ENCODE data around the gene SEC24C. TPM values are rescaled to one million over a fixed set of nuclear protein-coding genes. Genes with fewer than 3 reads are reported as not detected.
"Not testable (repeated sequence)": the region's sequence is repeated elsewhere in the genome, so short reads cannot be mapped to it uniquely, and the experiment has no call there.

Gene SEC24C
- total RNA-seq, 1 donor from 2014 or later = 99.0 TPM

DNA sequence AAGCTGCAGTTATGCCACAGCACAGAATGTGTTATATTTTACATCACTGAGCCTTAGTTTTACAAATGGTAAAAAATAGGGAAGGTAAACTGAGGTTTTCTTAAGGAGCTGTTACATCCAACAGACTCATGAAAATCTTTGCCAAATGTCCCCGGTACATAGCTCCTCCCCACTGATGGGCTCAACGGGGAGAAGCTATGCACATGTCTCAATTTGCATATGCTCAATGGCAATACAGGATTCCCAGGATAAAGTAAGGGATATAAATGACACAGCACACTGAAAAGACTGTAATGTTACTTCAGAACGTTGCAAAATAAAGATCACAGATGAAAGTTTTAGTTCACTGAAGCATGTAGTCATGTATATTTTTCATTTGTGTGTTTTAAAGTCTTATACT is 29.7 kb upstream of the SEC24C start:
- not testable (repeated sequence) for H3K4me2 ChIP-seq (ENCODE audit: low read length); H4K20me1 ChIP-seq (ENCODE audit: insufficient read depth, low read length); H2AFZ ChIP-seq (ENCODE audit: low read depth, low read length); H3K4me3 ChIP-seq (ENCODE audit: insufficient read depth, low read depth, low read length); H3K9me3 ChIP-seq (ENCODE audit: insufficient read depth, low read depth, low read length); H3K4me3 Mint-ChIP-seq (ENCODE audit: unreplicated experiment); H3K79me2 ChIP-seq (ENCODE audit: insufficient read depth, low read length); H3K9me3 Mint-ChIP-seq (ENCODE audit: unreplicated experiment); H3K27me3 ChIP-seq (ENCODE audit: insufficient read depth, low read length); H3K9ac ChIP-seq (ENCODE audit: low read length); H3K27ac ChIP-seq (ENCODE audit: low read depth, low read length); DNase-seq (ENCODE audit: low read depth); H3K27ac Mint-ChIP-seq (ENCODE audit: unreplicated experiment); FAIRE-seq; H3K27me3 Mint-ChIP-seq (ENCODE audit: low read depth, unreplicated experiment); H3K4me1 ChIP-seq (ENCODE audit: insufficient read depth, low read length); H3K36me3 Mint-ChIP-seq (ENCODE audit: low read depth, unreplicated experiment); H3K4me1 Mint-ChIP-seq (ENCODE audit: low read depth, unreplicated experiment)
- H3K36me3 ChIP-seq (ENCODE audit: insufficient read depth, low read length) = peaks cover 16% of the 10 kb centered on the region

DNA sequence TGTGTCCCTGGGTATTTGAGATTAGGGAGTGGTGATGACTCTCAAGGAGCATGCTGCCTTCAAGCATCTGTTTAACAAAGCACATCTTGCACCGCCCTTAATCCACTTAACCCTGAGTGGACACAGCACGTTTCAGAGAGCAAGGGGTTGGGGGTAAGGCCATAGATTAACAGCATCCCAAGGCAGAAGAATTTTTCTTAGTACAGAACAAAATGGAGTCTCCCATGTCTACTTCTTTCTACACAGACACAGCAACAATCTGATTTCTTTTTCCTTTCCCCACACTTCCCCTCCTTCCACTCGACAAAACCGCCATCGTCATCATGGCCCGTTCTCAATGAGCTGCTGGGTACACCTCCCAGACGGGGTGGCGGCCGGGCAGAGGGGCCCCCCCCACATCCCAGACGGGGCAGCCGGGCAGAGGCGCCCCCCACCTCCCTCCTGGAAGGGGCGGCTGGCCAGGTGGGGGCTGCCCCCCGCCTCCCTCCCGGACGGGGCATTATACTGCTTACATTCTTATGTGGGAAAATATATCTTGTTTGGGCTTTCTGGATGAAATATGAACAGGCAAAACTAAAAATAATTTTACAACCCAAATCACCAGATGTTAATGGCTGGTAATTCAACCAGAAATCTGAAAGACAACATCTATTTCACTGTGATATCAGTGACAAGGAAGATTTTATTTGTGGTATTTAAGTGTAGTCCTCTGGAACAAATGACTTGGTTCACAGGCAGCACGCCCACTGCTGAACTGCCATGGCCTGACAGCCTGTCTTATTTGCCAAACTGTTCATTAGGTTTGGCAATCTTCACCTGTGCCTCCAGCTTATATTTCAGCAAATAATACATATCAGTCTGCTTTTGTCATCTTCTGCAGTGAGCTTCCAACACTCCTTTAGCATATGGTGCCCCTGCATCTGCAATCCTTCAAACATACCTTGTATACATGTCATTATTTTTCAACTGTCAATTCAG is 28.7 kb upstream of the SEC24C start:
- not testable (repeated sequence) for H3K27ac ChIP-seq (ENCODE audit: low read depth, low read length); H3K9me3 ChIP-seq (ENCODE audit: insufficient read depth, low read depth, low read length); H3K27me3 ChIP-seq (ENCODE audit: insufficient read depth, low read length); H3K4me3 ChIP-seq (ENCODE audit: insufficient read depth, low read depth, low read length); H3K4me2 ChIP-seq (ENCODE audit: low read length); H3K27ac Mint-ChIP-seq (ENCODE audit: unreplicated experiment); H4K20me1 ChIP-seq (ENCODE audit: insufficient read depth, low read length); H3K36me3 Mint-ChIP-seq (ENCODE audit: low read depth, unreplicated experiment); H3K79me2 ChIP-seq (ENCODE audit: insufficient read depth, low read length); H3K4me1 ChIP-seq (ENCODE audit: insufficient read depth, low read length); H3K27me3 Mint-ChIP-seq (ENCODE audit: low read depth, unreplicated experiment); FAIRE-seq; DNase-seq (ENCODE audit: low read depth); H3K4me3 Mint-ChIP-seq (ENCODE audit: unreplicated experiment); H3K4me1 Mint-ChIP-seq (ENCODE audit: low read depth, unreplicated experiment); H2AFZ ChIP-seq (ENCODE audit: low read depth, low read length); H3K9me3 Mint-ChIP-seq (ENCODE audit: unreplicated experiment); H3K9ac ChIP-seq (ENCODE audit: low read length)
- peaks cover 20% of the 10 kb centered on the region for H3K36me3 ChIP-seq (ENCODE audit: insufficient read depth, low read length)

DNA sequence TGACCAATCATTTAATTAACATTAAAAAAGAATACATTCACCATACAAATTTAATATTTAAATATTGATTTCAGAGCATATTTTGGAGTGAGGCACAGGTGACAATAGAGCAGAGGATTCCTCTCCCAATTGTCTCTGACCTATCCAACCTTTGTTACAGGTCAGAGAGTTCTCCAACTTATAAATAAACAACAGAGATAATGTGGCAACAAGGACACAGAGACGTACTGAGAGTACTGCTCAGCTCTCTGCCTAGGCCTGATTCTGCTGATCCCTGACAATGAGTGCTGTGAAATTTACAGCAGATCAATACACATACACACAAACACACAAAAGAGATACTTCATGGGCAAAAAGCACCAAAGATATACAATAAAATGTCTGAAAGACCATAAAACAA is 27.9 kb upstream of the SEC24C start:
- no peaks in the 10 kb centered on the region for H3K9me3 ChIP-seq (ENCODE audit: insufficient read depth, low read depth, low read length)
- H2AFZ ChIP-seq (ENCODE audit: low read depth, low read length) = no peak overlapping the region
- no peak overlapping the region for H3K4me2 ChIP-seq (ENCODE audit: low read length)
- TF ChIP-seq, protein P1, sequence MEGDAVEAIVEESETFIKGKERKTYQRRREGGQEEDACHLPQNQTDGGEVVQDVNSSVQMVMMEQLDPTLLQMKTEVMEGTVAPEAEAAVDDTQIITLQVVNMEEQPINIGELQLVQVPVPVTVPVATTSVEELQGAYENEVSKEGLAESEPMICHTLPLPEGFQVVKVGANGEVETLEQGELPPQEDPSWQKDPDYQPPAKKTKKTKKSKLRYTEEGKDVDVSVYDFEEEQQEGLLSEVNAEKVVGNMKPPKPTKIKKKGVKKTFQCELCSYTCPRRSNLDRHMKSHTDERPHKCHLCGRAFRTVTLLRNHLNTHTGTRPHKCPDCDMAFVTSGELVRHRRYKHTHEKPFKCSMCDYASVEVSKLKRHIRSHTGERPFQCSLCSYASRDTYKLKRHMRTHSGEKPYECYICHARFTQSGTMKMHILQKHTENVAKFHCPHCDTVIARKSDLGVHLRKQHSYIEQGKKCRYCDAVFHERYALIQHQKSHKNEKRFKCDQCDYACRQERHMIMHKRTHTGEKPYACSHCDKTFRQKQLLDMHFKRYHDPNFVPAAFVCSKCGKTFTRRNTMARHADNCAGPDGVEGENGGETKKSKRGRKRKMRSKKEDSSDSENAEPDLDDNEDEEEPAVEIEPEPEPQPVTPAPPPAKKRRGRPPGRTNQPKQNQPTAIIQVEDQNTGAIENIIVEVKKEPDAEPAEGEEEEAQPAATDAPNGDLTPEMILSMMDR (IDR thresholded peaks at IDR 0.05; ENCODE audit: insufficient read depth, low read depth, low read length) = no peak
- H3K27ac ChIP-seq (ENCODE audit: low read depth, low read length) = no peak overlapping the region
- H3K79me2 ChIP-seq (ENCODE audit: insufficient read depth, low read length) = no peaks in the 10 kb centered on the region
- H3K9me3 Mint-ChIP-seq (ENCODE audit: unreplicated experiment) = no peaks in the 10 kb centered on the region
- H3K4me3 ChIP-seq (ENCODE audit: insufficient read depth, low read depth, low read length) = no peak overlapping the region
- H3K4me3 Mint-ChIP-seq (ENCODE audit: unreplicated experiment) = no peak overlapping the region
- no peak overlapping the region for H3K9ac ChIP-seq (ENCODE audit: low read length)
- peaks cover 22% of the 10 kb centered on the region for H3K36me3 ChIP-seq (ENCODE audit: insufficient read depth, low read length)
- no peak overlapping the region for H3K27ac Mint-ChIP-seq (ENCODE audit: unreplicated experiment)
- no peaks in the 10 kb centered on the region for H3K27me3 ChIP-seq (ENCODE audit: insufficient read depth, low read length)
- FAIRE-seq = no peak
- peaks cover 6% of the 10 kb centered on the region for H3K4me1 ChIP-seq (ENCODE audit: insufficient read depth, low read length)
- no peak for DNase-seq (ENCODE audit: low read depth)
- H4K20me1 ChIP-seq (ENCODE audit: insufficient read depth, low read length) = no peaks in the 10 kb centered on the region
- no peaks in the 10 kb centered on the region for H3K27me3 Mint-ChIP-seq (ENCODE audit: low read depth, unreplicated experiment)
- peaks cover 12% of the 10 kb centered on the region for H3K4me1 Mint-ChIP-seq (ENCODE audit: low read depth, unreplicated experiment)
- H3K36me3 Mint-ChIP-seq (ENCODE audit: low read depth, unreplicated experiment) = peaks cover 4% of the 10 kb centered on the region

Measured in astrocyte (in vitro differentiated cells and primary cell).